Body of pancreas (tissue), 4 donors: ENCODE results near the gene RHOC. TPM values are rescaled to one million over a fixed set of nuclear protein-coding genes. Genes with fewer than 3 reads are reported as not detected.

Experiments
- ATAC-seq: fragments of 150-250 bp; one replicate; pipeline ENCODE4 v1.9.1; 2016
- DNase-seq, 4 donors: peaks; one replicate each; pipeline ENCODE4 v3.0.0-alpha.2; 2019
- H3K27ac ChIP-seq, 4 donors: fragments of 200-600 bp; sonication (generic); 1 replicate in 3 of 4; 2 replicates in 1 of 4; pipeline versions ENCODE4 v1.5.1 to v1.6.1; 2016 to 2019; ENCODE audit warnings: mild to moderate bottlenecking in 1 of 4, mixed read lengths in 1 of 4, moderate library complexity in 1 of 4
- H3K27me3 ChIP-seq, 2 donors: fragments of 200-600 bp; sonication (generic); one replicate each; pipeline ENCODE4 v1.6.0; 2016; ENCODE audit warnings: mild to moderate bottlenecking in 1 of 2
- H3K36me3 ChIP-seq, 2 donors: fragments of 200-600 bp; sonication (generic); replicated peaks in 1 of 2; 2 replicates each; pipeline ENCODE4 v1.5.1; 2016; ENCODE audit warnings: low read depth in 2 of 2; ENCODE audit not compliant: insufficient read depth in 1 of 2
- H3K4me1 ChIP-seq: fragments of 200-600 bp; sonication (generic); one replicate; pipeline ENCODE4 v1.6.0; 2016
- H3K4me3 ChIP-seq, 2 donors: fragments of 200-600 bp; sonication (generic); 1 replicate in 1 of 2; 2 replicates in 1 of 2; pipeline ENCODE4 v1.5.1; 2016 to 2019
- H3K9me3 ChIP-seq, 3 donors: fragments of 200-600 bp; sonication (generic); 1 replicate in 2 of 3; 2 replicates in 1 of 3; pipeline ENCODE4 v1.5.1; 2016
- POLR2A ChIP-seq, 3 donors: fragments of 450-650 bp; IDR thresholded peaks; one replicate each; pipeline ENCODE4 v1.6.1; 2016; ENCODE audit warnings: antibody characterized with exemption in 3 of 3, mild to moderate bottlenecking in 2 of 3
- WGBS, 2 donors: methylation state at CpG; one replicate each; pipeline ENCODE4 v1.1.5; 2017; 5-methylcytosine and 5-hydroxymethylcytosine counted together
- intact Hi-C: fragments of 100-400 bp; cut with DNase I; formaldehyde crosslinking; loops from one replicate; pipeline ENCODE4 v1.15.1; 2023
- total RNA-seq, 2 donors: library from RNA; depleted of rRNA; stranded (reverse); fragments of >200 nt; gene quantifications; one replicate each; pipeline ENCODE4 v1.1.0, GENCODE V29; 2016
- TF ChIP-seq, protein P1 (sequence below), 7 experiments: fragments of 450-650 bp in 4 of 7; fragments of 200-600 bp in 3 of 7; sonication (generic) in 3 of 7; IDR thresholded peaks; one replicate each; pipeline ENCODE4 v1.5.1; 2016 to 2019; ENCODE audit warnings: antibody characterized with exemption in 7 of 7

Gene RHOC
- total RNA-seq, 2 donors from 2014 or later, result 75.5 to 136 TPM

DNA sequence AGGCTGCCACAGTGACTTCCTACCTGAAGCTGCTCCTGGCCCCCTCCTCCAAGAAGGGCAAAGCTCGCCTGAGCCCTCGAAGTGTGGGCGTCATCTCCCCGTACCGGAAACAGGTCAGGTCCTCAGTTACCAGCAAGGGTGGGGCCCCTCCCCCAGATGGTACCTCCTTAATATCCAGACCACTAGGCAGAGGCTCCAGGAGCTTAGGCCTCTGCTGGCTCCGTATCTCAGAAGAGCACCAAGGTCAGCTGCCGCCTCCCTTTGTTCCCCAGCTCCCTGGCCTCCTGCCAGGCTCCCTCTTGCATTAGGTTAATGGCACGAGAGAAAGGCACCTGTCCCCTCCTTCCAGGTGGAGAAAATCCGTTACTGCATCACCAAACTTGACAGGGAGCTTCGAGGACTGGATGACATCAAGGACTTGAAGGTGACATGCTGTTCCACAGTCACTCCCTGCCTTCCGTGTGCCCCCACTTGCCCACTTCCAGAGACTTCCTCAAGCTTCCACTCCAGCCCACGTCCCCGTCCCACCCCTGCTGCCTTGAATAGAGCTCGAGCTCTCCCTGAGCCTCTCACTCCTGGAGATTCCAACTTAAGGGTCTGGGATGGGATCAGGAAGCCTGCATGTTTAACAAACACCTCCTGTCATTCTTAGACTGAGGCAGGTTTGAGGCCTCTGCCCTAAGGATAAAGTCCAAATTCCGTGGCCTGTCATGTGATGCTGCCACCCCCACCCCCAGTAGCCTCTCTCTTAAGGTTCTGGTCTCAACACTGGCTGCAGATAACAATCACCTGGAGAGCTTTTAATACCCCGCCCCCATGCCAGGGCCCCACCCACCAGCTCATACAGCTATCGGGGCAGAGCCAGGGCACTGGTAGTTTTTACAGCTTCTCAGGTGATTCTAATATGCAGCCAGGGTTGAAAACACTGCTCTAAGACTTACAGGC, 8.3 kb downstream of the RHOC start:
- no peaks in the 10 kb centered on the region for H3K9me3 ChIP-seq
- H3K4me1 ChIP-seq, result peaks cover 50% of the 10 kb centered on the region
- H3K4me3 ChIP-seq, result no peak overlapping the region
- intact Hi-C loops, result loop anchor here (10.0 kb wide), 1 partner anchor 74 kb away; no protein-coding TSS in a partner anchor
- no peak for TF ChIP-seq POLR2A (IDR thresholded peaks at IDR 0.05)
- TF ChIP-seq, protein P1, sequence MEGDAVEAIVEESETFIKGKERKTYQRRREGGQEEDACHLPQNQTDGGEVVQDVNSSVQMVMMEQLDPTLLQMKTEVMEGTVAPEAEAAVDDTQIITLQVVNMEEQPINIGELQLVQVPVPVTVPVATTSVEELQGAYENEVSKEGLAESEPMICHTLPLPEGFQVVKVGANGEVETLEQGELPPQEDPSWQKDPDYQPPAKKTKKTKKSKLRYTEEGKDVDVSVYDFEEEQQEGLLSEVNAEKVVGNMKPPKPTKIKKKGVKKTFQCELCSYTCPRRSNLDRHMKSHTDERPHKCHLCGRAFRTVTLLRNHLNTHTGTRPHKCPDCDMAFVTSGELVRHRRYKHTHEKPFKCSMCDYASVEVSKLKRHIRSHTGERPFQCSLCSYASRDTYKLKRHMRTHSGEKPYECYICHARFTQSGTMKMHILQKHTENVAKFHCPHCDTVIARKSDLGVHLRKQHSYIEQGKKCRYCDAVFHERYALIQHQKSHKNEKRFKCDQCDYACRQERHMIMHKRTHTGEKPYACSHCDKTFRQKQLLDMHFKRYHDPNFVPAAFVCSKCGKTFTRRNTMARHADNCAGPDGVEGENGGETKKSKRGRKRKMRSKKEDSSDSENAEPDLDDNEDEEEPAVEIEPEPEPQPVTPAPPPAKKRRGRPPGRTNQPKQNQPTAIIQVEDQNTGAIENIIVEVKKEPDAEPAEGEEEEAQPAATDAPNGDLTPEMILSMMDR (IDR thresholded peaks at IDR 0.05), result peak in 1 of 7 experiments; percentile 3
- ATAC-seq, result peak; percentile 36
- DNase-seq, result peak; percentile 65 to 81 (median 73)
- peaks cover 4 to 11% of the 10 kb centered on the region in 2 donors for H3K36me3 ChIP-seq
- WGBS, 2 donors, result 28 to 42% methylated on average over 10 to 17 of the region's 17 CpGs
- H3K27me3 ChIP-seq, result no peaks in the 10 kb centered on the region
- peak overlapping the region; percentile 6 to 77 (median 75) for H3K27ac ChIP-seq

DNA sequence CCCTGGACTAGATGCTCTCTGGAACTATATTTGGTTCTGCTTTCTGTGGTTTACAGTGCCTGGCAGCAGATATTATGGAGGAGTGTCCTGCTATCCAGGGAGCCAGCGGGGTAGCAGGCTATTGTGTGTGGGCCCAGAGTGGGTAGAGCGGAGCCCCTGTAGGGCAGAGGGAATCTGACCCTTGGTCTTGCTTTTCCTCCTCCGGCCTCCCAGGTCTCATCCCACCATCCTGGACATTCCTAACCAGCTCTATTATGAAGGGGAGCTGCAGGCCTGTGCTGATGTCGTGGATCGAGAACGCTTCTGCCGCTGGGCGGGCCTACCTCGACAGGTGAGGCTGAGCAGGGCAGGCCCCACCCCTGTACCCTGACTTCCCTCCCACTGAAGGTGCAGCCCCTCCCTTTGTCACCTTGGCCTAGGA, 9.1 kb downstream of the RHOC start:
- peaks cover 4 to 11% of the 10 kb centered on the region in 2 donors for H3K36me3 ChIP-seq
- intact Hi-C loops, result loop anchor here (10.0 kb wide), 1 partner anchor 73 kb away; no protein-coding TSS in a partner anchor
- TF ChIP-seq POLR2A (IDR thresholded peaks at IDR 0.05), result no peak
- TF ChIP-seq, protein P1 (IDR thresholded peaks at IDR 0.05), result no peak

DNA sequence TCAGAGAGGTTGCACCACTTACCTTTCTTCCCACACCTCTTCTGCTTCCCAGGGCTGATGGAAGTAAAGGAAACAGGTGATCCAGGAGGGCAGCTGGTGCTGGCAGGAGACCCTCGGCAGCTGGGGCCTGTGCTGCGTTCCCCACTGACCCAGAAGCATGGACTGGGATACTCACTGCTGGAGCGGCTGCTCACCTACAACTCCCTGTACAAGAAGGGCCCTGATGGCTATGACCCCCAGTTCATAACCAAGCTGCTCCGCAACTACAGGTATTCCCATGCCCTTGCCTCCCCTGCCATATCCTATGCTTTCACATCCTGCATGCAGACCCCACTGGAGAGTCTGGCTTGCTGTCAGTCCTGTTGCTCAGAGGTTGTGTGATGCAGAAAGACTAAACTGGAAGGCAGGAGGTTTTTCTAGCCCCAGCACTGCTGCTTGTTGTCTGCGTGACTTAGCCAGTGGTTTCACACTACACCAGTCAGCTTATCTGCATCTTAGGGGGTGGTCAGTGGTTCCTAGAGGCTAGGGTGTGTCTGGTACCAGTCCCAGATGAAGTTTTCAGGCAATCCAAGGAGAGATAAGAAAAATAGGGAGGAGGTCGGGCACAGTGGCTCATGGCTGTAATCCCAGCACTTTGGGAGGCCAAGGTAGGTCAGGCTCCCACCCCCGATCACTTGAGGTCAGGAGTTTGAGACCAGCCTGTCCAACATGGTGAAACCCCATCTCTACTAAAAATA, 10.2 kb downstream of the RHOC start:
- TF ChIP-seq, protein P1 (IDR thresholded peaks at IDR 0.05), result no peak
- TF ChIP-seq POLR2A (IDR thresholded peaks at IDR 0.05), result no peak
- no peak for ATAC-seq

More for the DNA sequence above, 9.1 kb downstream of the RHOC start:
- DNase-seq, result no peak
- WGBS, 2 donors, result 94 to 96% methylated on average over 9 of the region's 9 CpGs
- Histone ChIP-seq H3K27ac (peak overlapping the region in 2 of 4 donors; percentile 73 to 77), H3K27me3 (no peaks in the 10 kb centered on the region), H3K4me3 (no peak overlapping the region), H3K4me1 (peaks cover 42% of the 10 kb centered on the region), H3K9me3 (no peaks in the 10 kb centered on the region)
- no peak for ATAC-seq

DNA sequence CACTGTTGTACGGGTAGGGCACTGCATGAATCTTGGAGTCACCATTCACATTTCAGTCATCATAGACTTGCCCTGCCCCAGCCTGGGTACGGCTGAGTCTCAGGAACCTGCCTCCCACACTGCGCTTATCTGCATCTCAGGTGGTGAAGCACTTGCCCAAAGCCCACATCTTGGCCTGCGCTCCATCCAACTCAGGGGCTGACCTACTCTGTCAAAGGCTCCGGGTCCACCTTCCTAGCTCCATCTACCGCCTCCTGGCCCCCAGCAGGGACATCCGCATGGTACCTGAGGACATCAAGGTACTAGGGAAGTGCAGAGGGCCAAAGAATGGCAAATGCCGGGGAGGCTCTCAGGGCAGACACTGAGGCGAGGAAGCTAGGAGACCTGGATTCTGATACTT, 11.7 kb downstream of the RHOC start:
- WGBS, 2 donors, result 92 to 93% methylated on average over 6 to 9 of the region's 9 CpGs
- ATAC-seq, result no peak
- intact Hi-C loops, result loop anchor here (10.0 kb wide), 1 partner anchor 70 kb away; no protein-coding TSS in a partner anchor
- Histone ChIP-seq H3K4me1 (peaks cover 24% of the 10 kb centered on the region), H3K9me3 (no peaks in the 10 kb centered on the region), H3K4me3 (no peak overlapping the region), H3K36me3 (peaks cover 4 to 14% of the 10 kb centered on the region in 2 donors), H3K27ac (no peak overlapping the region), H3K27me3 (no peaks in the 10 kb centered on the region)
- TF ChIP-seq, protein P1 (IDR thresholded peaks at IDR 0.05), result no peak
- TF ChIP-seq POLR2A (IDR thresholded peaks at IDR 0.05), result no peak
- no peak for DNase-seq

More for the DNA sequence above, 10.2 kb downstream of the RHOC start:
- Histone ChIP-seq H3K9me3 (no peaks in the 10 kb centered on the region), H3K4me3 (no peak overlapping the region), H3K4me1 (peaks cover 39% of the 10 kb centered on the region), H3K36me3 (peaks cover 4 to 12% of the 10 kb centered on the region in 2 donors), H3K27ac (no peak overlapping the region), H3K27me3 (no peaks in the 10 kb centered on the region)
- intact Hi-C loops, result loop anchor here (10.0 kb wide), 1 partner anchor 72 kb away; no protein-coding TSS in a partner anchor
- 77 to 92% methylated on average over 3 to 7 of the region's 7 CpGs for WGBS, 2 donors
- no peak for DNase-seq
